PC-9 (cell line): ENCODE results near the gene KRTAP2-1. TPM values are rescaled to one million over a fixed set of nuclear protein-coding genes. Genes with fewer than 3 reads are reported as not detected.

Experiments used
- BruUV-seq: library from RNA; stranded (reverse); fragments of 400-500 nt; replicated peaks from 2 replicates; lab custom pipeline; 2021; lab: Mats Ljungman, UMichigan
- CTCF ChIA-PET: fragments of 300-600 bp; sonication (Branson Sonifier 250); formaldehyde crosslinking; loops from one replicate; lab custom pipeline; 2022; ENCODE audit warnings: antibody characterized with exemption; lab: Charles Lee
- POLR2A ChIA-PET: fragments of 300-600 bp; sonication (Branson Sonifier 250); formaldehyde crosslinking; loops from one replicate; lab custom pipeline; 2022; ENCODE audit warnings: antibody characterized with exemption; ENCODE audit not compliant: unreplicated experiment; lab: Charles Lee
- DNase-seq, 2 experiments: peaks; one replicate each; pipeline versions ENCODE4 v3.0.0 to v3.0.0-alpha.2; 2015 to 2022; ENCODE audit warnings: mixed read lengths in 1 of 2
- H2AFZ ChIP-seq: fragments of 200-600 bp; sonication (generic); 2 replicates; pipeline ENCODE4 v1.8.1; 2017; ENCODE audit warnings: antibody characterized with exemption
- H3F3A ChIP-seq: fragments of 200-600 bp; sonication (generic); 2 replicates; pipeline ENCODE4 v1.8.1; 2017; ENCODE audit warnings: antibody characterized with exemption, mild to moderate bottlenecking, low read depth; ENCODE audit not compliant: insufficient read depth
- H3K27ac ChIP-seq: fragments of 200-600 bp; sonication (generic); 2 replicates; pipeline ENCODE4 v1.6.1; 2016; ENCODE audit warnings: mixed run types
- H3K27me3 ChIP-seq: fragments of 200-600 bp; sonication (generic); 2 replicates; pipeline ENCODE4 v1.6.1; 2016; ENCODE audit warnings: low read depth, mixed run types; ENCODE audit not compliant: insufficient read depth
- H3K36me3 ChIP-seq: fragments of 200-600 bp; sonication (generic); 2 replicates; pipeline ENCODE4 v1.6.1; 2016; ENCODE audit warnings: low read depth, mixed run types
- H3K4me1 ChIP-seq: fragments of 200-600 bp; sonication (generic); replicated peaks from 2 replicates; pipeline ENCODE4 v1.6.1; 2016; ENCODE audit warnings: mixed run types; ENCODE audit not compliant: insufficient read depth
- H3K4me2 ChIP-seq: fragments of 200-600 bp; sonication (generic); 2 replicates; pipeline ENCODE4 v1.6.1; 2017; ENCODE audit warnings: mixed run types
- H3K4me3 ChIP-seq: fragments of 200-600 bp; sonication (generic); 2 replicates; pipeline ENCODE4 v1.6.1; 2016; ENCODE audit warnings: mixed run types
- H3K79me2 ChIP-seq: fragments of 200-600 bp; sonication (generic); 2 replicates; pipeline ENCODE4 v1.6.1; 2017; ENCODE audit warnings: low read depth, mixed run types
- H3K9me2 ChIP-seq: fragments of 200-600 bp; sonication (generic); 2 replicates; pipeline ENCODE4 v1.8.1; 2017; ENCODE audit warnings: mild to moderate bottlenecking; ENCODE audit not compliant: insufficient read depth
- H3K9me3 ChIP-seq: fragments of 200-600 bp; sonication (generic); 2 replicates; pipeline ENCODE4 v1.8.1; 2016; ENCODE audit warnings: low read depth; ENCODE audit not compliant: insufficient read depth
- H4K20me1 ChIP-seq: fragments of 200-600 bp; sonication (generic); 2 replicates; pipeline ENCODE4 v1.8.1; 2017; ENCODE audit not compliant: insufficient read depth
- EZH2 ChIP-seq: fragments of 200-600 bp; sonication (generic); IDR thresholded peaks from 2 replicates; pipeline ENCODE4 v1.8.0; 2017; ENCODE audit warnings: antibody characterized with exemption, low read depth
- intact Hi-C: fragments of 100-400 bp; cut with micrococcal nuclease; formaldehyde crosslinking; loops from one replicate; pipeline ENCODE4 v1.10.0; 2022; ENCODE audit not compliant: unreplicated experiment
- total RNA-seq: library from RNA; stranded (reverse); gene quantifications from 2 replicates; pipeline ENCODE4 v1.2.3, GENCODE V29; 2021
- TF ChIP-seq, protein P1 (sequence below): fragments of 200-600 bp; sonication (generic); conservative IDR thresholded peaks from 2 replicates; pipeline ENCODE4 v1.6.1; 2017; ENCODE audit warnings: mixed run types, antibody characterized with exemption, mild to moderate bottlenecking, moderate library complexity

The KRTAP2-1 gene
- total RNA-seq, 1 experiment from 2014 or later: not detected

GRCh38 chr17:41019415-41019814 lies 27.7 kb downstream of the KRTAP2-1 start:
- Histone ChIP-seq H3K9me3 (peaks cover 13% of the 10 kb centered on the region; the same call in 1 of the 2 replicates), H3K36me3 (no peaks in the 10 kb centered on the region), H3K79me2 (no peaks in the 10 kb centered on the region), H3K27ac (no peak overlapping the region), H4K20me1 (no peaks in the 10 kb centered on the region), H3K27me3 (no peaks in the 10 kb centered on the region), H3K9me2 (no peaks in the 10 kb centered on the region), H3K4me1 (peaks cover 39% of the 10 kb centered on the region), H3K4me3 (no peak overlapping the region), H3K4me2 (no peak overlapping the region), H2AFZ (no peak overlapping the region), H3F3A (peaks cover 19% of the 10 kb centered on the region)
- ChIA-PET POLR2A (no interaction called here), CTCF (no interaction called here)
- BruUV-seq: no TSS peak
- no peak for TF ChIP-seq EZH2
- TF ChIP-seq, protein P1, sequence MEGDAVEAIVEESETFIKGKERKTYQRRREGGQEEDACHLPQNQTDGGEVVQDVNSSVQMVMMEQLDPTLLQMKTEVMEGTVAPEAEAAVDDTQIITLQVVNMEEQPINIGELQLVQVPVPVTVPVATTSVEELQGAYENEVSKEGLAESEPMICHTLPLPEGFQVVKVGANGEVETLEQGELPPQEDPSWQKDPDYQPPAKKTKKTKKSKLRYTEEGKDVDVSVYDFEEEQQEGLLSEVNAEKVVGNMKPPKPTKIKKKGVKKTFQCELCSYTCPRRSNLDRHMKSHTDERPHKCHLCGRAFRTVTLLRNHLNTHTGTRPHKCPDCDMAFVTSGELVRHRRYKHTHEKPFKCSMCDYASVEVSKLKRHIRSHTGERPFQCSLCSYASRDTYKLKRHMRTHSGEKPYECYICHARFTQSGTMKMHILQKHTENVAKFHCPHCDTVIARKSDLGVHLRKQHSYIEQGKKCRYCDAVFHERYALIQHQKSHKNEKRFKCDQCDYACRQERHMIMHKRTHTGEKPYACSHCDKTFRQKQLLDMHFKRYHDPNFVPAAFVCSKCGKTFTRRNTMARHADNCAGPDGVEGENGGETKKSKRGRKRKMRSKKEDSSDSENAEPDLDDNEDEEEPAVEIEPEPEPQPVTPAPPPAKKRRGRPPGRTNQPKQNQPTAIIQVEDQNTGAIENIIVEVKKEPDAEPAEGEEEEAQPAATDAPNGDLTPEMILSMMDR: no peak
- intact Hi-C loops: no loop called here
- DNase-seq: no peak

GRCh38 chr17:41018541-41018940 lies 28.6 kb downstream of the KRTAP2-1 start:
- CTCF ChIA-PET: no interaction called here
- no peak overlapping the region for H2AFZ ChIP-seq

GRCh38 chr17:41016578-41017215 lies 30.4 kb downstream of the KRTAP2-1 start:
- no peaks in the 10 kb centered on the region for H4K20me1 ChIP-seq
- H3F3A ChIP-seq: peaks cover 40% of the 10 kb centered on the region
- DNase-seq: no peak
- no peak overlapping the region for H2AFZ ChIP-seq
- intact Hi-C loops: no loop called here
- ChIA-PET CTCF (no interaction called here), POLR2A (no interaction called here)
- no peak overlapping the region for H3K4me2 ChIP-seq
- peaks cover 65% of the 10 kb centered on the region for H3K4me1 ChIP-seq
- peaks cover 7% of the 10 kb centered on the region; the same call in 1 of the 2 replicates for H3K9me3 ChIP-seq
- no TSS peak for BruUV-seq
- no peaks in the 10 kb centered on the region for H3K36me3 ChIP-seq
- no peak for TF ChIP-seq EZH2
- TF ChIP-seq, protein P1: no peak
- H3K79me2 ChIP-seq: no peaks in the 10 kb centered on the region
- no peaks in the 10 kb centered on the region for H3K9me2 ChIP-seq
- H3K27me3 ChIP-seq: no peaks in the 10 kb centered on the region
- H3K27ac ChIP-seq: no peak overlapping the region
- no peak overlapping the region for H3K4me3 ChIP-seq

More at GRCh38 chr17:41018541-41018940, 28.6 kb downstream of the KRTAP2-1 start:
- intact Hi-C loops: no loop called here
- no peak overlapping the region for H3K27ac ChIP-seq
- peaks cover 8% of the 10 kb centered on the region; the same call in 1 of the 2 replicates for H3K9me3 ChIP-seq
- no peaks in the 10 kb centered on the region for H3K36me3 ChIP-seq
- no peak overlapping the region for H3K4me2 ChIP-seq
- TF ChIP-seq EZH2: no peak
- TF ChIP-seq, protein P1: no peak
- BruUV-seq: no TSS peak
- H3K4me3 ChIP-seq: no peak overlapping the region
- H4K20me1 ChIP-seq: no peaks in the 10 kb centered on the region
- H3K27me3 ChIP-seq: no peaks in the 10 kb centered on the region
- peaks cover 27% of the 10 kb centered on the region for H3F3A ChIP-seq
- no peak for DNase-seq
- H3K79me2 ChIP-seq: no peaks in the 10 kb centered on the region
- peaks cover 48% of the 10 kb centered on the region for H3K4me1 ChIP-seq
- POLR2A ChIA-PET: no interaction called here
- H3K9me2 ChIP-seq: no peaks in the 10 kb centered on the region
